Central memory CD4-positive, alpha-beta T cell (primary cell): ENCODE measurements around the gene SLC49A4.

ENCODE experiments used
- DNase-seq: peaks from one replicate; pipeline ENCODE4 v3.0.0; 2022

Gene SLC49A4

GRCh38 chr3:122912772-122913538 lies 118.1 kb downstream of the SLC49A4 start:
- DNase-seq, result no peak

- no peak for DNase-seq
These were observed 118.8 kb downstream of the SLC49A4 start for GRCh38 chr3:122913539-122914100.

GRCh38 chr3:122915300-122916055 lies 120.6 kb downstream of the SLC49A4 start:
- no peak for DNase-seq

- no peak for DNase-seq
These were observed 121.2 kb downstream of the SLC49A4 start for GRCh38 chr3:122916084-122916483.

- DNase-seq, result no peak
These were observed 121.7 kb downstream of the SLC49A4 start for GRCh38 chr3:122916580-122916979.

- DNase-seq, result no peak
These were observed 122.5 kb downstream of the SLC49A4 start for GRCh38 chr3:122917412-122917811.

- DNase-seq, result no peak
These were observed 123.9 kb downstream of the SLC49A4 start for GRCh38 chr3:122918576-122919290.

- DNase-seq, result no peak
These were observed 124.4 kb downstream of the SLC49A4 start for GRCh38 chr3:122919291-122919610.

GRCh38 chr3:122920986-122921385 lies 126.1 kb downstream of the SLC49A4 start:
- no peak for DNase-seq

- DNase-seq, result no peak
These were observed 127.2 kb downstream of the SLC49A4 start for GRCh38 chr3:122921791-122922651.

- DNase-seq, result no peak
These were observed 128.7 kb downstream of the SLC49A4 start for GRCh38 chr3:122923611-122924010.

GRCh38 chr3:122924056-122924455 lies 129.2 kb downstream of the SLC49A4 start:
- DNase-seq, result no peak

GRCh38 chr3:122925756-122926155 lies 130.9 kb downstream of the SLC49A4 start:
- no peak for DNase-seq

GRCh38 chr3:122926322-122926721 lies 131.5 kb downstream of the SLC49A4 start:
- DNase-seq, result no peak

- no peak for DNase-seq
These were observed 131.9 kb downstream of the SLC49A4 start for GRCh38 chr3:122926811-122927210.

- DNase-seq, result no peak
These were observed 132.9 kb downstream of the SLC49A4 start for GRCh38 chr3:122927726-122928125.

GRCh38 chr3:122928396-122929187 lies 133.7 kb downstream of the SLC49A4 start:
- no peak for DNase-seq

GRCh38 chr3:122929188-122930062 lies 134.6 kb downstream of the SLC49A4 start:
- DNase-seq, result no peak

GRCh38 chr3:122930063-122930997 lies 135.5 kb downstream of the SLC49A4 start:
- DNase-seq, result no peak
